Measurements from ENCODE around the gene SLC5A10.
A peak's percentile ranks its signal among the peaks of the same experiment; 100 is the strongest.

Gene SLC5A10

GRCh38 chr17:19000531-19001325 is 48.8 kb downstream of the SLC5A10 start:
- DNase-seq: peak in 1 of 10 donors; percentile 65
- intact Hi-C loops (cut with DNase I): no loop called here

- intact Hi-C loops (cut with DNase I): no loop called here
Measured at GRCh38 chr17:19001907-19002590, 50.1 kb downstream of the SLC5A10 start.

GRCh38 chr17:19002805-19003542 is 51.0 kb downstream of the SLC5A10 start:
- DNase-seq: peak in 1 of 10 donors; percentile 27
- intact Hi-C loops (cut with DNase I): no loop called here

More at GRCh38 chr17:19001907-19002590, 50.1 kb downstream of the SLC5A10 start:
- DNase-seq: peak in 1 of 10 donors; percentile 52

GRCh38 chr17:19003543-19004420 is 51.8 kb downstream of the SLC5A10 start:
- intact Hi-C loops (cut with DNase I): no loop called here
- peak in 1 of 10 donors; percentile 86 for DNase-seq

GRCh38 chr17:19004421-19005136 is 52.6 kb downstream of the SLC5A10 start, which contains the start of gene FAM83G:
Gene FAM83G, minus strand, starts transcription at chr17:19004764. Its CDS starts 723 bp downstream, at chr17:19004041.
- intact Hi-C loops (cut with DNase I): no loop called here
- DNase-seq: peak in 2 of 10 donors; percentile 25 to 79

- peak in 1 of 10 donors; percentile 67 for DNase-seq
- intact Hi-C loops (cut with DNase I): no loop called here
Measured at GRCh38 chr17:19005137-19005773, 53.3 kb downstream of the SLC5A10 start.

- intact Hi-C loops (cut with DNase I): no loop called here
- DNase-seq: peak in 1 of 10 donors; percentile 51
Measured at GRCh38 chr17:19005789-19006430, 53.9 kb downstream of the SLC5A10 start.

- no peak for DNase-seq
- intact Hi-C loops (cut with DNase I): no loop called here
Measured at GRCh38 chr17:19006698-19007097, 54.7 kb downstream of the SLC5A10 start.

GRCh38 chr17:19009970-19010369 is 58.0 kb downstream of the SLC5A10 start:
- DNase-seq: peak in 2 of 10 donors; percentile 27 to 48
- intact Hi-C loops (cut with DNase I): no loop called here

GRCh38 chr17:19010729-19011505 is 59.0 kb downstream of the SLC5A10 start:
- intact Hi-C loops (cut with DNase I): no loop called here
- DNase-seq: peak in 2 of 10 donors; percentile 54 to 63

- peak in 2 of 10 donors; percentile 24 to 58 for DNase-seq
- intact Hi-C loops (cut with DNase I): no loop called here
Measured at GRCh38 chr17:19011581-19011980, 59.6 kb downstream of the SLC5A10 start.

GRCh38 chr17:19012171-19013080 is 60.5 kb downstream of the SLC5A10 start:
- DNase-seq: peak in 2 of 10 donors; percentile 54 to 75
- intact Hi-C loops (cut with DNase I): no loop called here

GRCh38 chr17:19013226-19013625 is 61.3 kb downstream of the SLC5A10 start:
- DNase-seq: peak in 2 of 10 donors; percentile 58 to 75
- intact Hi-C loops (cut with DNase I): no loop called here

GRCh38 chr17:19013806-19014627 is 62.1 kb downstream of the SLC5A10 start:
- intact Hi-C loops (cut with DNase I): no loop called here
- peak in 3 of 10 donors; percentile 19 to 76 (median 74) for DNase-seq

- peak in 3 of 10 donors; percentile 45 to 65 (median 63) for DNase-seq
- intact Hi-C loops (cut with DNase I): no loop called here
Measured at GRCh38 chr17:19014628-19015215, 62.8 kb downstream of the SLC5A10 start.
